Thyroid gland (tissue), 4 donors: ENCODE measurements around the gene GALR3. TPM values are rescaled to one million over a fixed set of nuclear protein-coding genes. Genes with fewer than 3 reads are reported as not detected.
A peak's percentile ranks its signal among the peaks of the same experiment; 100 is the strongest.
"Not testable (repeated sequence)": the region's sequence is repeated elsewhere in the genome, so short reads cannot be mapped to it uniquely, and the experiment has no call there.

Experiments used
- DNase-seq, 2 donors: peaks; one replicate each; pipeline ENCODE4 v3.0.0-alpha.2; 2019
- H3K27ac ChIP-seq, 3 donors: fragments of 200-600 bp; sonication (generic); 1 replicate in 2 of 3; 2 replicates in 1 of 3; pipeline ENCODE4 v1.5.1; 2016 to 2019; ENCODE audit warnings: mild to moderate bottlenecking in 1 of 3, moderate library complexity in 1 of 3
- H3K27me3 ChIP-seq: fragments of 200-600 bp; sonication (generic); one replicate; pipeline ENCODE4 v1.5.1; 2019
- H3K36me3 ChIP-seq, 2 donors: fragments of 200-600 bp; sonication (generic); one replicate each; pipeline ENCODE4 v1.5.1; 2016 to 2019
- H3K4me1 ChIP-seq, 2 donors: fragments of 200-600 bp; sonication (generic); one replicate each; pipeline ENCODE4 v1.5.1; 2017 to 2019
- H3K4me3 ChIP-seq, 3 donors: fragments of 200-600 bp; sonication (generic); replicated peaks in 1 of 3; 1 replicate in 2 of 3; 2 replicates in 1 of 3; pipeline ENCODE4 v1.5.1; 2016; ENCODE audit warnings: mild to moderate bottlenecking in 1 of 3
- H3K9me3 ChIP-seq: fragments of 200-600 bp; sonication (generic); one replicate; pipeline ENCODE4 v1.5.1; 2017
- POLR2A ChIP-seq, 2 donors: fragments of 450-650 bp; IDR thresholded peaks; one replicate each; pipeline ENCODE4 v1.6.1; 2017; ENCODE audit warnings: antibody characterized with exemption in 2 of 2, mild to moderate bottlenecking in 2 of 2, moderate library complexity in 1 of 2
- WGBS, 2 donors: methylation state at CpG; one replicate each; pipeline ENCODE4 v1.1.5; 2017; 5-methylcytosine and 5-hydroxymethylcytosine counted together
- intact Hi-C: fragments of 100-400 bp; cut with DNase I; formaldehyde crosslinking; loops from one replicate; pipeline ENCODE4 v1.15.1; 2023
- total RNA-seq, 4 donors: library from RNA; depleted of rRNA; stranded (reverse); fragments of >200 nt; gene quantifications; one replicate each; pipeline ENCODE4 v1.2.3, GENCODE V29; 2016
- TF ChIP-seq, protein P1 (sequence below), 6 experiments: fragments of 200-600 bp in 3 of 6; fragments of 450-650 bp in 3 of 6; sonication (generic) in 3 of 6; IDR thresholded peaks; one replicate each; pipeline ENCODE4 v1.5.1; 2016 to 2019; ENCODE audit warnings: antibody characterized with exemption in 6 of 6, mild to moderate bottlenecking in 2 of 6, inconsistent platforms in 1 of 6, moderate library complexity in 1 of 6

GALR3 gene
- total RNA-seq, 4 donors from 2014 or later = not detected

DNA sequence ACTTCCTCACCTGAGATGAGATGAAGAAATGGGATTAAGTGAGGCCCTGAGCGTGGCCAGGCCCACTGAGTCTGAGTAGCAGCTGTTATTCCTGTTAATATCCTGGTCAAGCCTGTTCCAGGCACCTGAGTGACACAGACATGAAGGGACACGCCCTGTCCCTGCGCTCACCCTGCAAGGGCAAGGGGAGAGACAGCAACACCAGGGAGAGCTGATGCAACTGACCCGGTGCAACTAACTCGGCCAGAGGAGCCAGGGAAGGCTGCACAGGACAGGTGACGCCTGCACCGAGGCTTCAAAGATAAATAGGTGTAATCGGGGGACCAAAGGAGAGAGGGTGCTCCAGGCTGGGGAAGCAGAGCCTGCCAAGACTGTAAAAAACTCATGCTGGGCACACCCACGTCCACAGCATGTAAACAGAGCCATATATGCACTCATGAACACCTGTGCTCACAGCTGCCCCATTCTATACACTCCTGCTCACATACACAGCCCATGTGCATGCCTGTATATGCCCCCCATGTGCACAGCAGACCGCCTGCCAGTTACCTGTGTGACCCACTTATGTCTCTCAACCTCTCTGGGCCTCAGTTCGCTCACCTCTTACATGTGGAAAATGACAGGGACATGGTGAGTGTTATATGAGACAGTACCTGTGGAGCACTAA is 38.2 kb upstream of the GALR3 start:
- Histone ChIP-seq H3K9me3 (no peaks in the 10 kb centered on the region), H3K27ac (peak overlapping the region; percentile 23 to 71 (median 60)), H3K4me1 (peaks cover 25 to 48% of the 10 kb centered on the region in 2 donors), H3K36me3 (no peaks in the 10 kb centered on the region), H3K4me3 (no peak overlapping the region), H3K27me3 (no peaks in the 10 kb centered on the region)
- peak; percentile 71 to 78 for DNase-seq
- TF ChIP-seq, protein P1, sequence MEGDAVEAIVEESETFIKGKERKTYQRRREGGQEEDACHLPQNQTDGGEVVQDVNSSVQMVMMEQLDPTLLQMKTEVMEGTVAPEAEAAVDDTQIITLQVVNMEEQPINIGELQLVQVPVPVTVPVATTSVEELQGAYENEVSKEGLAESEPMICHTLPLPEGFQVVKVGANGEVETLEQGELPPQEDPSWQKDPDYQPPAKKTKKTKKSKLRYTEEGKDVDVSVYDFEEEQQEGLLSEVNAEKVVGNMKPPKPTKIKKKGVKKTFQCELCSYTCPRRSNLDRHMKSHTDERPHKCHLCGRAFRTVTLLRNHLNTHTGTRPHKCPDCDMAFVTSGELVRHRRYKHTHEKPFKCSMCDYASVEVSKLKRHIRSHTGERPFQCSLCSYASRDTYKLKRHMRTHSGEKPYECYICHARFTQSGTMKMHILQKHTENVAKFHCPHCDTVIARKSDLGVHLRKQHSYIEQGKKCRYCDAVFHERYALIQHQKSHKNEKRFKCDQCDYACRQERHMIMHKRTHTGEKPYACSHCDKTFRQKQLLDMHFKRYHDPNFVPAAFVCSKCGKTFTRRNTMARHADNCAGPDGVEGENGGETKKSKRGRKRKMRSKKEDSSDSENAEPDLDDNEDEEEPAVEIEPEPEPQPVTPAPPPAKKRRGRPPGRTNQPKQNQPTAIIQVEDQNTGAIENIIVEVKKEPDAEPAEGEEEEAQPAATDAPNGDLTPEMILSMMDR (IDR thresholded peaks at IDR 0.05) = no peak
- TF ChIP-seq POLR2A (IDR thresholded peaks at IDR 0.05) = no peak
- 49 to 56% methylated on average over 9 to 11 of the region's 11 CpGs for WGBS, 2 donors
- intact Hi-C loops = no loop called here

- 79 to 100% methylated on average over 1 to 2 of the region's 2 CpGs for WGBS, 2 donors
- Histone ChIP-seq H3K36me3 (no peaks in the 10 kb centered on the region), H3K4me3 (no peak overlapping the region), H3K27me3 (no peaks in the 10 kb centered on the region), H3K27ac (peak overlapping the region in 1 of 3 donors; percentile 38), H3K9me3 (no peaks in the 10 kb centered on the region), H3K4me1 (peaks cover 9 to 12% of the 10 kb centered on the region in 2 donors)
- intact Hi-C loops = loop anchor here (10.0 kb wide), 3 partner anchors 45 to 145 kb away; partner anchors contain the start of gene LGALS1
- no peak for TF ChIP-seq POLR2A (IDR thresholded peaks at IDR 0.05)
- TF ChIP-seq, protein P1 (IDR thresholded peaks at IDR 0.05) = no peak
- no peak for DNase-seq
These were observed 32.9 kb upstream of the GALR3 start for GRCh38 chr22:37790234-37790633.

DNA sequence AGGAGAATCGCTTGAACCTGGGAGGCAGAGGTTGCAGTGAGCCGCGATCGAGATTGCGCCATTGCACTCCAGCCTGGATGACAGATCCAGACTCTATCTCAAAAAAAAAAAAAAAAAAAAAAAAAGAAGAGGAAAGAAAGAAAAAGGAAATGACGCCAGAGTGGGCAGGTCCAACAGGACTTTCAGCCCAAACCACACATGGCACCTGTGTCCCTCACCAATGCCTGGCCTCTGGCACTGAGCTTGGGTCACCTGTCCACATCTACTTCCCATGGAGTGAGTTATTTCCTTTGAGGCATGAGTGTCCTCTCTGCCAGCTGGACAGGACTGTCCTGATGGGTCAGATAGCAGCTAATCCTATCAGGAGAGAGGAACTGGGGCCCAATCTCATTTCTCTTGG is 30.7 kb upstream of the GALR3 start:
- no peak for DNase-seq
- Histone ChIP-seq H3K4me1 (peaks cover 9 to 11% of the 10 kb centered on the region in 2 donors), H3K9me3 (no peaks in the 10 kb centered on the region), H3K27ac (peak overlapping the region in 1 of 3 donors; percentile 38), H3K27me3 (no peaks in the 10 kb centered on the region), H3K36me3 (no peaks in the 10 kb centered on the region), H3K4me3 (no peak overlapping the region)
- WGBS, 2 donors = 93 to 98% methylated on average over 6 of the region's 6 CpGs
- TF ChIP-seq, protein P1 (IDR thresholded peaks at IDR 0.05) = no peak
- TF ChIP-seq POLR2A (IDR thresholded peaks at IDR 0.05) = no peak
- intact Hi-C loops = loop anchor here (10.0 kb wide), 3 partner anchors 48 to 148 kb away; partner anchors contain the start of gene LGALS1

- WGBS, 2 donors = 69 to 76% methylated on average over 2 of the region's 2 CpGs
- no peak for TF ChIP-seq POLR2A (IDR thresholded peaks at IDR 0.05)
- TF ChIP-seq, protein P1 (IDR thresholded peaks at IDR 0.05) = no peak
- H3K4me3 ChIP-seq = no peak overlapping the region
- no peak for DNase-seq
- intact Hi-C loops = loop anchor here (10.0 kb wide), 3 partner anchors 50 to 150 kb away; partner anchors contain the start of gene LGALS1
- peaks cover 22 to 23% of the 10 kb centered on the region in 2 donors for H3K4me1 ChIP-seq
- no peaks in the 10 kb centered on the region for H3K9me3 ChIP-seq
- H3K36me3 ChIP-seq = no peaks in the 10 kb centered on the region
- H3K27me3 ChIP-seq = no peaks in the 10 kb centered on the region
- no peak overlapping the region for H3K27ac ChIP-seq
These were observed 28.8 kb upstream of the GALR3 start for GRCh38 chr22:37794376-37794775.

GRCh38 chr22:37796079-37796478 is 27.1 kb upstream of the GALR3 start:
- intact Hi-C loops = loop anchor here (10.0 kb wide), 3 partner anchors 51 to 151 kb away; partner anchors contain the start of gene LGALS1
- 60 to 78% methylated on average over 3 of the region's 3 CpGs for WGBS, 2 donors
- H3K27ac ChIP-seq = no peak overlapping the region
- TF ChIP-seq, protein P1 (IDR thresholded peaks at IDR 0.05) = no peak
- TF ChIP-seq POLR2A (IDR thresholded peaks at IDR 0.05) = no peak
- no peak overlapping the region for H3K4me3 ChIP-seq
- H3K9me3 ChIP-seq = no peaks in the 10 kb centered on the region
- DNase-seq = no peak
- peaks cover 22 to 23% of the 10 kb centered on the region in 2 donors for H3K4me1 ChIP-seq
- H3K27me3 ChIP-seq = no peaks in the 10 kb centered on the region
- H3K36me3 ChIP-seq = no peaks in the 10 kb centered on the region

DNA sequence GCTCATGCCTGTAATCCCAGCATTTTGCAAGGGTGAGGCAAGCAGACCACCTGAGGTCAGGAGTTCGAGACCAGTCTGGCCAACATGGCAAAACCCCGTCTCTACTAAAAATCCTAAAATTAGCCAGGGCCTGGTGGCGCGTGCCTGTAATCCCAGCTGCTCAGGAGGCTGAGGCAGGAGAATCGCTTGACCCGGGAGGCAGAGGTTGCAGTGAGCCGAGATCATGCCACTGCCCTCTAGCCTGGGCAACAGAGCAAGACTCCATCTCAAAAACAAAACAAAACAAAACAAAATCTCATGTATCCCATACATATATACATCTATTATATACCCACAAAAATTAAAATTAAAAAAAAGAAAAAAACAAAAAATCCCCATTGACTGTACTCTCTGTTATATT is 25.9 kb upstream of the GALR3 start:
- 88 to 95% methylated on average over 7 of the region's 7 CpGs for WGBS, 2 donors
- intact Hi-C loops = loop anchor here (10.0 kb wide), 3 partner anchors 52 to 152 kb away; partner anchors contain the start of gene LGALS1
- peak overlapping the region; percentile 51 to 78 (median 68) for H3K27ac ChIP-seq
- H3K27me3 ChIP-seq, H3K4me3 ChIP-seq, DNase-seq, H3K9me3 ChIP-seq, H3K36me3 ChIP-seq: not testable (repeated sequence)
- peaks cover 23 to 25% of the 10 kb centered on the region in 2 donors for H3K4me1 ChIP-seq
